HG02642 (cell line): ENCODE measurements around the gene TMEM81.

Experiments used
- ATAC-seq: cut with Tn5 transposase; IDR thresholded peaks from one replicate; pipeline ENCODE4 v1.9.1; 2021; ENCODE audit warnings: mild to moderate bottlenecking; ENCODE audit not compliant: unreplicated experiment, poor library complexity

Gene TMEM81

DNA sequence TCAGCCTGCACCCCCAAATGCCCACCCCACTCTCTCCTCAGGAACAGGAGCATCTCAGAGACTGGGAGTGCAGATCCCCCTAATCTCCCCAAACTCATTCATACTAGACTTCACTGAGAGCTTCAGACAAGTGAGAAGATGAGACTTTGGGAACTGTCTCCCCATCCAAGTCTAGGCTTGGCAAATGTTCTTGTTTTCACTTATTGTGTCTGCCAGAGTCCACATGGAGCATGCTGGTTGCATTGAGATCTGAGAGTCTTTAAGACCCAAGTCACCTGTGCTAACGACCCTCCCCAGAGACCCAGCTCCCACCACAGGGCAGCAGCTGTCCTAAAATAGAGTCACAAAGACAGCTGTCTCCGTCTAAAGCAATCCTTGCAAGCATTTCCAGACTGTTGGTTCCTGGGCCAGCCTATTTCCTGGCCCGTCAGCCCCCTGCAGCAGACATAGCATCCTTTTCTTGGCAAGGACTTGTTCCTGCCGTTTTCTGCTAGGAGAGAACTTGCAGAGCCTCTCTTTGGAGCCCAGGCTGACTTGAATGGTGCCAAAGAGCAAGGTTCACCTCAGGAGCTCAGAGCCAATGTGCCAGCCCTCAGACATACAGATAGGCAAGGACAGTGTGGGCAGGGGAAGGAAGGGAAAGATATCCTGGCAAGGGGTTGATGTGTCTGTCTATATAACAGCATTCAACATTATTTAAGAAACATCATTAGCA lies 43.1 kb downstream of the TMEM81 start:
- ATAC-seq = no peak

DNA sequence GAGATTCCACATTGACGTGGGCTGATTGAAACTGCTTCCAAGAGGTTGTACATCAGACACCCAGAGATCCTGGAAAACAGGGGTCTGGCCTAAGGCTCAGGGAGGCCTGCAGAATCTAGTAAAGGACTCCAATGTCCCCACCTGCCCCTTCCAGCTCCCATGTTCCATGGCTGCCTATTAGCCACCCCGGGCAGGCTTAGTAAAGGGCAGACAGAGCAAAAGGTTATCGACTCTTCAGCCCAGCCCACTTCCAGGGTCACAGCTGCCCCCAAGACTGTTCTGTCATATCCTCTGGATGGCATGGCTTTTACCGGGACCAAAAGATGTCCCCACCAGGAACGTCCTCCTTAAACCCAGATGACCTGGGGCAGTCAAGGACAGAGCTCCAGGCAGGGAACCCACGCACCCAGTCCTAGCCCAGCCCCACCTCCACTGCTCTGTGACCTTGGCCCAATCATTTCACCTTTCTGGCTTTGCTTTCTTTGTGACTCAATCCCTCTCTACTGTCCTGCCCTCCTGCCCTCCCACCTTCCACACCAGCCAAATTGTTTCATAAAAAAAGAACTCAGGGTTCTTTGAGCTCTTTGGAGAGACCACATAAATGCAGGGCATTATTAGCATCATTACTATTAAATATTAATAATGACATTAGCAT lies 46.0 kb downstream of the TMEM81 start:
- ATAC-seq = no peak

DNA sequence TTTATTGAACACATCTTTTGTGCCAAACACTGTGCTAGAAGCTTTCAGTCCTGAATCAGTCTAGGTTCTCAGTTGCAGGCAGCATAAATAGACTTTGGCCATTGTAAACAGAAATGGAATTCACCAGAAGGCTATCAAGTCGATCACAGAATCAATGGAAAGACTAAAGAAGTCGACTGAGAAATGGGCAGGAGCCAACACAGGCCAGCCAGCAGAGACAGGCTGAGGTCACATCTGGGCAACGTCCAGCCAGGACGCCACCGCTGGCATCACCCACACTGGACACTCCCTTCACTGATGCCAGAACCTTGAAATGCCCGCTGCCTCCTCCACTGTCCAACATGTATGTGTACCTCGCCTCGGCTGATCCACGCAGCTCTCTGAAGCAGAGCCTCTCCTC lies 46.7 kb downstream of the TMEM81 start:
- ATAC-seq = no peak
